Sigmoid colon (tissue), 7 donors: Measurements from ENCODE around the gene ASAP3. TPM values are rescaled to one million over a fixed set of nuclear protein-coding genes. Genes with fewer than 3 reads are reported as not detected.
"Not testable (repeated sequence)": the region's sequence is repeated elsewhere in the genome, so short reads cannot be mapped to it uniquely, and the experiment has no call there.

ENCODE experiments used
- DNase-seq: peaks from one replicate; pipeline ENCODE4 v3.0.0-alpha.2; 2019
- H3K27ac ChIP-seq, 4 donors: fragments of 200-600 bp; sonication (generic); one replicate each; pipeline ENCODE4 v1.5.1; 2016 to 2019; ENCODE audit warnings: mild to moderate bottlenecking in 1 of 4
- H3K27me3 ChIP-seq, 3 donors: fragments of 200-600 bp; sonication (generic); one replicate each; pipeline ENCODE4 v1.5.1; 2019; ENCODE audit warnings: mild to moderate bottlenecking in 1 of 3
- H3K36me3 ChIP-seq, 4 donors: fragments of 200-600 bp; sonication (generic); one replicate each; pipeline ENCODE4 v1.5.1; 2016 to 2019
- H3K4me1 ChIP-seq, 4 donors: fragments of 200-600 bp; sonication (generic); one replicate each; pipeline ENCODE4 v1.5.1; 2017 to 2019
- H3K4me3 ChIP-seq, 4 donors: fragments of 200-600 bp; sonication (generic); one replicate each; pipeline ENCODE4 v1.5.1; 2017 to 2019; ENCODE audit warnings: mild to moderate bottlenecking in 2 of 4, moderate library complexity in 1 of 4
- H3K9me3 ChIP-seq, 4 donors: fragments of 200-600 bp in 3 of 4; sonication (generic) in 3 of 4; one replicate each; pipeline versions ENCODE4 v1.5.1 to v1.6.1; 2013 to 2019
- EP300 ChIP-seq, 4 donors: sonication (generic); formaldehyde crosslinking; IDR thresholded peaks; one replicate each; pipeline ENCODE4 v1.6.1; 2017; ENCODE audit warnings: antibody characterized with exemption in 4 of 4
- POLR2A ChIP-seq, 2 donors: fragments of 450-650 bp; IDR thresholded peaks; one replicate each; pipeline ENCODE4 v1.6.1; 2016; ENCODE audit warnings: antibody characterized with exemption in 2 of 2, mild to moderate bottlenecking in 2 of 2, moderate library complexity in 2 of 2
- POLR2AphosphoS5 ChIP-seq, 4 donors: sonication (generic); formaldehyde crosslinking; IDR thresholded peaks; one replicate each; pipeline ENCODE4 v1.6.1; 2017; ENCODE audit warnings: antibody characterized with exemption in 4 of 4
- WGBS, 2 donors: extraction: QIAGEN DNeasy Blood & Tissue Kit; methylation state at CpG; one replicate each; pipeline ENCODE4 v1.1.7; 2013; 5-methylcytosine and 5-hydroxymethylcytosine counted together
- intact Hi-C: fragments of 100-400 bp; cut with DNase I; formaldehyde crosslinking; loops from one replicate; pipeline ENCODE4 v1.15.1; 2023
- polyA plus RNA-seq, 3 donors: library from polyadenylated mRNA; stranded (reverse); fragments of 200-250 nt; gene quantifications; one replicate each; pipeline ENCODE4 v1.2.3, GENCODE V29; 2013
- total RNA-seq, 4 donors: library from RNA; depleted of rRNA; stranded (reverse); fragments of >200 nt; gene quantifications; one replicate each; pipeline ENCODE4 v1.1.0, GENCODE V29; 2016
- TF ChIP-seq, protein P1 (sequence below), 4 experiments: fragments of 450-650 bp in 3 of 4; fragments of 200-600 bp in 1 of 4; IDR thresholded peaks; one replicate each; pipeline ENCODE4 v1.5.1; 2016 to 2019; ENCODE audit warnings: antibody characterized with exemption in 4 of 4, mild to moderate bottlenecking in 3 of 4, moderate library complexity in 2 of 4
- donor health status: healthy with polysubstance abuse.
- donor health status: Bipolar disorder and iron deficiency.
- donor health status: healthy.

The ASAP3 gene
- total and polyA plus RNA-seq, 7 donors = 20.6 to 51.0 (median 22.5) TPM

DNA sequence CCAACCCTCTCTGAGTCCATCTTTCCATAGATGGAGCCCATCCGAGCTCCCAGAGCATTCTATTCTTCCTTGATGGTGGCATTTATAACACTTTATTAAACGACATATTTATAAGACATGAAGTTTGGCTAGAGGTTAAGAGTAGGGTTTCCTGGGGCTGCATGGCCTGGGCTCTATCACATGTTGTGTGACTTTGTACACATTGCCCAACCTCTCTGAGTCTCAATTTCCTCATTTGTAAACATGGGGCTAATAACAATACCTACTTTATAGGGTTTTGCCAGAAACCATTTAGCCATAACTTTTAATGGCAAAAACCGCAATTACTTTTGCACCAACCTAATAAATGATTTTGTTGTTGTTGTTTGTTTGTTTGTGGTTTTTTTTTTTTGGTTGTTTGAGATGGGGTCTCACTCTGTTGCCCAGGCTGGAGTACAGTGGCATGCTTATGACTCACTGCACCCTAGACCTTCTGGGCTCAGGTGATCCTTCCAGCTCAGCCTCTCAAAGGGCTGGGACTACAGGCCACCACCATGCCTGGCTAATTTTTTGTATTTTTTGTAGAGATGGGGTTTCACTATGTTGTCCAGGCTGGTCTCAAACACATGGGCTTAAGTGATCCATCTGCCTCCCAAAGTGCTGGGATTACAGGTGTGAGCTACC is 13.9 kb upstream of the ASAP3 start:
- DNase-seq = no peak
- no peak for TF ChIP-seq POLR2A (IDR thresholded peaks at IDR 0.05)
- TF ChIP-seq POLR2AphosphoS5 (IDR thresholded peaks at IDR 0.05) = no peak
- TF ChIP-seq, protein P1, sequence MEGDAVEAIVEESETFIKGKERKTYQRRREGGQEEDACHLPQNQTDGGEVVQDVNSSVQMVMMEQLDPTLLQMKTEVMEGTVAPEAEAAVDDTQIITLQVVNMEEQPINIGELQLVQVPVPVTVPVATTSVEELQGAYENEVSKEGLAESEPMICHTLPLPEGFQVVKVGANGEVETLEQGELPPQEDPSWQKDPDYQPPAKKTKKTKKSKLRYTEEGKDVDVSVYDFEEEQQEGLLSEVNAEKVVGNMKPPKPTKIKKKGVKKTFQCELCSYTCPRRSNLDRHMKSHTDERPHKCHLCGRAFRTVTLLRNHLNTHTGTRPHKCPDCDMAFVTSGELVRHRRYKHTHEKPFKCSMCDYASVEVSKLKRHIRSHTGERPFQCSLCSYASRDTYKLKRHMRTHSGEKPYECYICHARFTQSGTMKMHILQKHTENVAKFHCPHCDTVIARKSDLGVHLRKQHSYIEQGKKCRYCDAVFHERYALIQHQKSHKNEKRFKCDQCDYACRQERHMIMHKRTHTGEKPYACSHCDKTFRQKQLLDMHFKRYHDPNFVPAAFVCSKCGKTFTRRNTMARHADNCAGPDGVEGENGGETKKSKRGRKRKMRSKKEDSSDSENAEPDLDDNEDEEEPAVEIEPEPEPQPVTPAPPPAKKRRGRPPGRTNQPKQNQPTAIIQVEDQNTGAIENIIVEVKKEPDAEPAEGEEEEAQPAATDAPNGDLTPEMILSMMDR (IDR thresholded peaks at IDR 0.05) = no peak
- TF ChIP-seq EP300 (IDR thresholded peaks at IDR 0.05) = no peak
- Histone ChIP-seq H3K4me1 (peaks cover 0 to 5% (median 0%) of the 10 kb centered on the region in 4 donors), H3K9me3 (no peaks in the 10 kb centered on the region), H3K36me3 (no peaks in the 10 kb centered on the region), H3K27ac (no peak overlapping the region), H3K27me3 (no peaks in the 10 kb centered on the region), H3K4me3 (no peak overlapping the region)
- 71 to 86% methylated on average over 3 of the region's 3 CpGs for WGBS, 2 donors
- intact Hi-C loops = loop anchor here (1.0 to 2.0 kb wide), 2 partner anchors 41 to 139 kb away; no protein-coding TSS in a partner anchor

DNA sequence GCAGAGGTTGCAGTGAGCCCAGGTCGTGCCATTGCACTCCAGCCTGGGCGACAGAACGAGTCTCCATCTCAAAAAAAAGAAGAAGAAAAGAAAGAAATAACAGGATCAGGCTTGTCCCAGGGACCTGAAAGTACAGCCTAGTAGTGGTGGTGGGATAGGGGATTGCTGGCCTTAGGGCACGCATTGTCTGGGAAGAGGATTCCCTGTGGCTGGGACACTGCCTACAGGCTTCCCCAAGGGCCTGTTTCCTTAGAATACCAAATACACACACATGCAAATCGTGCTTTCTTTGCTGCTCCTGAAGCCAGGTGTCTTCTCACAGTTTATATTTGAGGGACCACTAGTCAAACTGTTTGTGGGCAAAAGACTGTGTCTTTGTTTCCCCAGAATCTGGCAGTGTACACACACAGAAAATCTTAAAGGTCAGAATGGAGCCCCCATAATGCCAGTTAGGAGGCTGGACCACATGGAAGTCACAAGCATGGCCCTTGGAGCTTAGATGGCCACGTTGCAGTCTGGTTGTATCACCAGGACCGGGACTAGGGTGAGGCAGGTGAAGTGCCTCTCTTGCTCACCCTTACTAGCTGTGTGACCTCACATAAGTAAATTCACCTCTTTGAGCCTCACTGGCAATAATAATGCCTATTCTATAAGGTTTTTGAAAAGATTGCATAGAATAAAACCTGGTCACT is 12.7 kb upstream of the ASAP3 start:
- TF ChIP-seq POLR2A (IDR thresholded peaks at IDR 0.05) = no peak
- TF ChIP-seq, protein P1 (IDR thresholded peaks at IDR 0.05) = no peak
- no peak for TF ChIP-seq POLR2AphosphoS5 (IDR thresholded peaks at IDR 0.05)
- no peak for TF ChIP-seq EP300 (IDR thresholded peaks at IDR 0.05)
- intact Hi-C loops = loop anchor here (1.0 to 2.0 kb wide), 2 partner anchors 43 to 140 kb away; no protein-coding TSS in a partner anchor
- DNase-seq = no peak
- WGBS, 2 donors = 75 to 80% methylated on average over 7 of the region's 7 CpGs
- Histone ChIP-seq H3K9me3 (no peaks in the 10 kb centered on the region), H3K27me3 (no peaks in the 10 kb centered on the region), H3K27ac (no peak overlapping the region), H3K4me3 (no peak overlapping the region), H3K4me1 (peaks cover 0 to 5% (median 0%) of the 10 kb centered on the region in 4 donors), H3K36me3 (no peaks in the 10 kb centered on the region)

DNA sequence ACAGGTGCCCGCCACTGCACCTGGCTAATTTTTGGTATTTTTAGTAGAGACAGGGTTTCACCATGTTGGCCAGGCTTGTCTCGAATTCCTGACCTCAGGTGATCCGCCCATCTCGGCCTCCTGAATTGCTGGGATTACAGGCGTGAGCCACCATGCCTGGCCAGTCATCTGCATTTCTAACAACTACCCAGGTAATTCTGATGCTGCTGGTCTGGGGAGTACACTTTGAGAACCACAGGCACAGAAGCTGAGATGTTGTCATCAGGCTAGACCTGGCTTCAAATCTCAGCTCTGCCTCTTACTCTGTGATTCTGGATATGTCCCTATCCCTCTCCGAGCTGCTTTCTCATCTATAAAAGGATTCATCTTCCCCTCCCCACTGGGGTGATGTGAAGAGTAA is 10.9 kb upstream of the ASAP3 start:
- H3K9me3 ChIP-seq, DNase-seq, H3K4me1 ChIP-seq, H3K27me3 ChIP-seq, H3K4me3 ChIP-seq, intact Hi-C loops, H3K36me3 ChIP-seq, H3K27ac ChIP-seq: not testable (repeated sequence)
- 79 to 84% methylated on average over 6 of the region's 6 CpGs for WGBS, 2 donors

DNA sequence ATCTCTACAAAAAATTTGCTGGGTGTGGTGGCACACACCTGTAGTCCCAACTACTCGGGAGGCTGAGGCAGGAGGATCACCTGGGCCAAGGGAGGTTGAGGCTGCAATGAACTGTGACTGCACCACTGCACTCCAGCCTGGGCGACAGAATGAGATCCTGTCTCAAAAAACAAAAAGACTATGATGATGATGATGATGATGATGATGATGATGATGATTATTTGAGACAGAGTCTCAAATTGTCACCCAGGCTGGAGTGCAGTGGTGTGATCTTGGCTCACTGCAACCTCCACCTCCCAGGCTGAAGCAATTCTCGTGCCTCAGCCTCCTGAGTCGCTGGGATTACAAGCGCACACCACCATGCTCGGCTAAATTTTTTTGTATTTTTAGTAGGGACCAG is 8.8 kb upstream of the ASAP3 start:
- H3K27ac ChIP-seq, H3K4me1 ChIP-seq, H3K27me3 ChIP-seq, intact Hi-C loops, H3K9me3 ChIP-seq, DNase-seq, H3K4me3 ChIP-seq, H3K36me3 ChIP-seq: not testable (repeated sequence)
- WGBS, 2 donors = 90 to 93% methylated on average over 6 of the region's 6 CpGs

DNA sequence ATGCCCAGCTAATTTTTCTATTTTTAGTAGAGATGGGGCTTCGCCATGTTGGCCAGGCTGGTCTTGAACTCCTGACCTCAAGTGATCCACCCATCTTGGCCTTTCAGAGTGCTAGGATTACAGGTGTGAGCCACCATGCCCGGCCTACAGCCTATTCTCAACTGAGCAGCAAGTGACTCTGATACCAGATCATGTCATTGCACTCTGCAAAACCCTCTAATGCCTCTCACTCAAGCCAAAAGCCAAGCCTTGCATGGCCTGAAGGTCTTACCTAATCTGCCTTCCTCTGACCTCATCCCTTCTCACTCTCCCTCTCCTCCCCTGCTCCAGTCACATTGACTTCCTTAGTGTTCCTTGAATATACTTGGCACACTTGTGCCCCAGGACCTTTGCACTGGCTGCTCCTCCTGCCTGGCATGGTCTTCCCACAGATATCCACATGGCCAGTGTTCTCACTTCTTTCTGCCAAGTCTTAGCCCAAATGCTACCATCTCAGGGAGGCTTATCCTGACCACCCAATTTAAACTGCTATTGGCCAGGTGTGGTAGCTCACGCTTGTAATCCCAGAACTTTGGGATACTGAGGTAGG is 8.2 kb upstream of the ASAP3 start:
- TF ChIP-seq POLR2AphosphoS5 (IDR thresholded peaks at IDR 0.05) = no peak
- no peak for TF ChIP-seq EP300 (IDR thresholded peaks at IDR 0.05)
- TF ChIP-seq, protein P1 (IDR thresholded peaks at IDR 0.05) = no peak
- TF ChIP-seq POLR2A (IDR thresholded peaks at IDR 0.05) = no peak
- H3K9me3 ChIP-seq = no peaks in the 10 kb centered on the region
- H3K27me3 ChIP-seq = no peaks in the 10 kb centered on the region
- H3K27ac ChIP-seq = no peak overlapping the region
- no peak for DNase-seq
- peaks cover 0 to 1% (median 0%) of the 10 kb centered on the region in 4 donors for H3K4me1 ChIP-seq
- 93 to 99% methylated on average over 3 of the region's 3 CpGs for WGBS, 2 donors
- no peak overlapping the region for H3K4me3 ChIP-seq
- H3K36me3 ChIP-seq = no peaks in the 10 kb centered on the region
- intact Hi-C loops = no loop called here
